GM10847 (cell line): ENCODE data around the gene HOXB8.

ENCODE experiments used
- POLR2A ChIP-seq: IDR thresholded peaks from 2 replicates; pipeline ENCODE4 v1.6.1; 2011; ENCODE audit not compliant: insufficient read length; ENCODE audit errors: extremely low read depth

Gene HOXB8

DNA sequence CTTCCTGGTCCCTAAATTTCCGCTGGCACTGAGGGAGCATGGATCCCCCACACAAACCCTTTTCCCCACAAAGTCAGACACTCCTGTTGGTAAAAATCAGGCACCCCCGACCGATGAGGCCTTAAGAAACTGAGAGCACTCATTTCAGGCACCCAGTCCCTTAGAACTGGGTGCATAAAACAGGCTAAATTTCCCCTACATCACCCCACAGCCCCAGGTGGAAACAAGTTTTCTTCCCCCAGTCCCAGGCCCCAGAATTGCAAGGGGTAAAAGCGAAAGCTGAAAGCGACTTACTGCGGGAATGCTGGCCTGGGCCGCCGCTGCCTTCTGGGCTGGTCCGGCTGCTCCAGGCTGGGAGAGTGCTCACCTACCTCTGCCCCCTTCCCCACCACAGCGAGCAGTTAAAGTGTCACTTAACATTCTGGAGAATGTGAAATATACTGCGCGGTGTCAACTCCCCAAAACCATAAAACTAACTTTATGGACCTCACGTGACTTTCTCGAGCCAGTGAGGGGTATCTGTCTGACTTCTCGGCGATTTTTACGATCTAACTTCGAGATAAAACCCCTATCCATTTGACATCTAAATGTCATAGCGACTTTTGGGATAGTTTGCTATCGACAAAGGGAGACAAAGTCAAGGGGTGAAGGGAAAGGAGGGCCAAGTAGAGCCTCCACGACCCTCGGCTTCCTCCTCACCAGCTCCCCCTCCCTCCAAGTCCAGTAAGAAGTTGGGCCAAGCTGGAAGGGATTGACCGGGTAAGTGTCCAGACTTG lies 25.1 kb downstream of the HOXB8 start, which contains the start of gene HOXB3:
TSS of gene HOXB3 (minus strand) at position 411 of the 776 bp plus-strand sequence. CDS start 37,767 bp downstream, outside the sequence.
- TF ChIP-seq POLR2A, result no peak

DNA sequence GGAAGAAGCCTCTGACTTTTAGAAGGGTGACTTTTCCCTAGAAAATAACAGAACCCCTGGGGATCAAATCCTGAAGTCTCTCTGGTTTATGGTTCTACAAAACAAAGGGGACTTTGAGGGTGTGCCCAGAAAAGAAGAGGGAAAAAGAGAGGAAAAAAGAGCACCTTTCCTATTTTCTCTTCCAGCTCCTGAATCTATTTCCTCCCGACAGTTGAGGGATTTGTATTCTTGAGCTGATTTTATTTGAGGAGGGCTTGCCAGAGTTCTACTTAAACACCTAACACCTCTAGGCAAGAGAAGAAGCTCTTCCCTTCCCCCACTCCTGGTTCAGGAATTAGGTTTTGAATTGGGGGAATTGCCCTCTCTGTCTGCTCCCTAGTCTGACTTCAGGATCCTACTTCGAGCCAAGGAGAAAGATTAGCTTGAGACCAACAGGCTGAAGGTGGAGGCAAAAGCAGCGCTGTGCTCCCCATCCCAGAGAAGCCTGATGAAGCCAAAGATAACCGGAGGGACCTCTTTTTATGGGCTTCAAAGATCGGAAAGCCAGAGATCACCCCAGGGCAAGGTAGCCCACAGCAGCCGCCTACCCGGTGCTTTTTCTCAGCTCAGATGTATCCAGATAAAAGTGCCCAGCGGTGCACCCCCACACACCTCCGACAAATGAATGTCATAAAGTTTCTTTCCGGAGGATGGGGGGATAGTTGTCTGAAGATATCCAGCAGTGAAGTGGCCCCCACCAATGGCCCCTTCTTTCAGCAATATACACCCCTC lies 25.8 kb downstream of the HOXB8 start:
- TF ChIP-seq POLR2A, result no peak

DNA sequence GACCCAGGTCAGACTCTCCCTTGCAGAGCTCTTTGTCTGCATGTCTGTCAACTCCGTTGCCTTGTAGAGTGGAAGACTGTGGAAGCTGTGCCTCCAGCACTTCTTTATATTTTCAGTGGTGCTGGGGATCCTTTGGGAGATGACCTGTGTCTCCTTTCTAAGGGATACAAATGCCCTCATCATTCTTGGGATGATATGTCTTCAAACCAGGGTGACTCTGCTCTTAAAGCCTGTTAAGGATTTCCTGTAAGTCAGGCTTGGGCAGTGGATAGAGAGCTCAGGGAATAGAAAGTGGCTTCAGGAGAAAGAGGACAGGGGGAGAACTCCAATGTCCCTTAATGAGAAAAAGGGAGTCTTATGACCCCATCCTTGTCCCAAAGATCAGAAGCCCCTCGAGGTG lies 26.6 kb downstream of the HOXB8 start:
- no peak for TF ChIP-seq POLR2A

DNA sequence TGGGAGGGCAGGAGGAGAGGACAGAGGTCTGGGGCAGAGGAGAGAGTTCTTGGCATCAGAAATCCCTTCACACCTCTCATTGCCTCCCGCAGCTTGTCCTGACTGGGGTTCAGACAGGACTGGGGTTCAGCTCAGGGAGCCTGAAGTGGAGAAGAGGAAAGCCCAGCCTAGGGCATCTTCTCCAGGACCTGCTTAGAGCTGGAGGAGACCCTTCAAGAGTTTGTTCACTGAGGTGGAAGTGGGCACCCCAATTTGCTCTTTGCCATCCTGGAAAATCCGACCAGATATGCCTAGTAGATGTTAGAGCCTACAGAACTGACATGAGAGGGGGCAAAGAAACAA lies 27.0 kb downstream of the HOXB8 start:
- no peak for TF ChIP-seq POLR2A

DNA sequence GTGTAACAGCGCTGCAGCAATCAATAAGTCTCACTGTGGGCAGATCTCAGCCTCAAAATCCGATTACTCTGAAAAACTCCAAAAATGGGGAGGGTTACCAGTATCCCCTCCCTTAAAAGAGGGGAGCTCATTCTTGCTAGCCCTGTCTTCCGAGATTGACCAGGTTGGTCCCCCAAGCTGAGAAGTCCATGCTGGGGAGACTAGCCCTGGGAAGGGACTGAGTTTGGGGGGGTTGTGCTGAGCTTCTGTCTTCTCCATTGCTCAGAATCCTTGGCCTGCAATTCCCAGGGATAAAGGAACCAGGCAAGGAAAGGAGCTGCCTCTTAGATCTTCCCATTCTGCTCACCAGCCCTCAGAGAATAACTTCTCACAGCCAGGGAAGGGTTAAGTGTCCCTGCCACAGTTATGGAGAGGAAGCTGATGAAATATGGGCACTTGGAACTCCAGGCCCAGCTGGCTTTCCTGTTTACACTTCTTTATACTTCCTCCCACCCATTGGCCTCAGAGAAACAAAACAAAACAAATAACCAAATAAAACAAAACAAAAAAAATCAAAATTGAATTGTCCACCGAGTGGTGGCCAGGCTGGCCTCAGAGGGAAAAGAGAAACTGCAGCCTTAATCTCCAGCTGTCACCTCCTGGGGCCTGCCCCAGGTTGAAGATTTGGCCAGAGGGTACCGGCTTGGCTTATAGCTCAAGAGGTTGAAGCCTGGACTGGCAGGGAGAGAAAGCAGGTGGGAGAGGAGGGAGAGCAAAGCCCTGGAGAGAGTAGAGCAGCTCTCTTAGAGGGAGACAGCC lies 27.6 kb downstream of the HOXB8 start:
- TF ChIP-seq POLR2A, result no peak

DNA sequence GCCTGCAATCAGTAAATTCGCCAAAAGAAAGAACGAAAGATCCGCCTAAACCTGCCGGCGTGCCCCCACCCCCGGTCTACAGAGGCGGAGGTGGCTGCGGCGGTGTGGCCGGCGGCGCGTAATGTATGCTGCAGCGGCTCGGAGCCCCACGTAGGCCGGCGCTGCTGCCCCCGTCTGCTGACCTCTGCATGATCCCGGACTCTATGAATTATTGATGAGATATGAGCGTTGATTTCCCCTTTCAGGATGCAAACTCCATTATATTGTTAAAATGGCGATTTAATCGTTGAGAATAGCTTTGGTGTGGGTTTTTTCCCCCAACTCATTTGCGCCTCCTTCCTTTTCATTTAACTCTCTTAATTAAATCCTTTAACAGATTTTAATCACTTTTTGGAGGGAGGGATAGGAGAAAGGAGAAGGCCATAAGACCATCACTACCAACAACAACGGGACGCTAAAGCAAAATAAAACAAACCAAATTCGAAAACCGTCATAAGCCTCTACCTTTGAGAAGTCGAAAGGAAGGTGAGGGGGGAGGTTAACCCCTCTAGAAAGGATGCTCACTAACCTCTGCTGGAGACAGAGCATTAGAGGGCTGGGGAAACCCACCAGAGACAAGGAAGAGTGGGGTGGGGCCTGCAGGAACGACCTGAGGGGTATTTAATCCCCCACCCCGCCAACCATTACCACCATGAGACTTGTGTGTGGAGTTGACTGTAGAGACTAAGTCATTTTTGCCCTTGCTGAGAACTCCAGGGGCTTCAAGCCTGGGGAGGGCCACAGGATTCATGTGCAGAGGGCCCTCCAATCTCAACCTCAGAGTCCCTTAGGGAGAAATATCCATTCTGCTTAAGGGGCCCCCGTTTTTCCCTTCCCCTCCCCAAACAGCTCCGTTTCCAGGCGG lies 28.5 kb downstream of the HOXB8 start:
- TF ChIP-seq POLR2A, result no peak

DNA sequence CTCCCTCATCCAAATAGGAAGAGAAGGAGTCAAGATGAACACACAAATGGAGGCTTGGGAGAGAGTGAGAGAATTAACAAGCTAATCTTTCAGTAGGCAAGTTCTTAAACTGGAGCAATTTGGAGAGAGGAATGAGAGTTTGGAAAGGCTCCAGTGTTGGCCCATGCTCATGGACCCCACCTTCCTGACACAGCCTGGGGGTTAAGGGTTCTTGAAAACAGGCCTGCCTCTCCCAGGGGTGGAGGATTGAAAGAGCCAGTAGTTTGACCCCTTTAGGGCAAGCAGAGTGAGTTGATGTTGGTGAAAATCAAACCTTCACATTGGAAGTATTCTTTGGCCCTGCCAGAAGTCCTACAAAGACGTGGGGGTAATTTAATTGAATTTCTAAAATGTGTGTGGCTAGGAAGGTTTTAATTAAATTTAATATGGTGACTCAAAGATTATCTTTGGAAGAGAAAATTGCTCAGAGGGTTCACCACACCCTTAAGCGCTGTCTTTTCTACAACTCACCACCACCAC lies 30.8 kb downstream of the HOXB8 start:
- no peak for TF ChIP-seq POLR2A

DNA sequence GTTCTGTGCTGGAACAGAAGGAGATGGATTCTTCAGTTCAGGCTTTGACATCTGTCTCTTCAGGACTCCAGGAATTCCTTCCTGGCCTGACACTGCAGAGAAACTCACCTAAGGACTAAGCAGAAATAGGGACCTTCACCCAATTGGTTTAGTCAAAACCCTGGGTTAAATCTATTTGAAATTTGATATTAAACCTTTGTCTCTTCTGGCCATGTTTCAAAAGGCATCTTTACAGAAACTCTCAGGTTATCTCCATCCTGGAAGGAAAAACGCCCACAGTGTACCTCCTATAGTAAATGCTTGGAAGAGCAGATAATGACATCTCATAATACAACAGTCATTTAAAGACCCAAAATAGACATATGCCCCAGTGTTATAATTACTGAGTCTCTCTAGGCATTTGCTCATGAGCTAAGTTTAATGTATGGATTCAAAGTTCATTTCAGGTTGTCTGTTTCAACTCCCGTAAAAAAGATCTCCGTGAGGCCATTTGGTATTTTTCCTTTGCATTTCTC lies 31.3 kb downstream of the HOXB8 start:
- no peak for TF ChIP-seq POLR2A

DNA sequence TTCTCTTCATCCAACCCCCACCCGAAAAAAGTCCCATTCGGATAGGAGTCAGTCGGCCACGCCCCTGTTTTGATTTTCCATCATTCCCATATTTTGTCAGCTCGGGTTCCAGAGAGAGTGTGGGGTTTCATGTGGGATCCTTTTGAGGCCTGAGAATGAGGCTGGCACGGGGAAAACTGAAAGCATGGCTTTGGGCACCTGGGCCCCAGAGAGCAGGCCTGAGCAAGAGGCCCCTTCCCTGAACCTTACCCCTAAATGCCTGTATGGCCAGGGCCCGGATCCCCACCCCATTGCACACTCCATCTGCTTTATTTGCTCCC lies 32.4 kb downstream of the HOXB8 start:
- TF ChIP-seq POLR2A, result no peak

DNA sequence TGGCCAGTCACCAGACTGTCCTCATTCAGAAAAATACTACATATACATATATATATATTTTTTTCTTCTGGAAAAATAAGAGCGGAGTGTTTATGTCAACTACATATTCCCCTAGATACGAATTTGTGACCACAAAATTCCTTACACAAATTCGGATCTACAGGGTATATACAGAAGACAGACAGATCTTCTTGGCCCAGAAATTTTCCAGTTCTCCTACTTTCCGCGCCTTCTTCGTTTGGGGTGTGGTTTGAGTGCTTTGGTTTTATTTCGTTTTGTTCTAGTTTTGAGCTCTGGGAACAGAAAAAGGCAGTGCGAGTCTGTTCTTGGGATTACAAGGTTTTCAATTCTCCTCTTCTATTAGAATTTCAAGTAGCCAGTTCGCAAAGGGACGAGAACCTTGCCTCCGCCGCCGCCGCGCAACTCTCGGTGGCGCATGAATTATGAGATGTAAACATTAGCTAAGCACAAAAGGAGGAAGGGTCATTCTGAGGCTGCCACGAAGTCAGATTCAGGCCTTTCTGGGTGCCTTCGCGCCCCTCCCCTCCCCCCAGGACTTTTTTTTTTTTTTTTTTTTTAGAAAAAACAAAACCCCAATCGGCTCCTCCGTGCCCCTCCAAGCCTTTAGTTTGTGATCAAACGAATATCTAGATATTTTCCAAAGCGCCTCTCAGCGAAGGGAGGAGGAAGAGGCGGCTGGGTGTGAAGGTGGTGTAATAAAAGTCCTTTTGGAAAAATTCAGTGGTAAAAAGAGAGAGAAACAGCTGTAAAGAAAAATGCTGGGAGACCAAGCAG lies 35.1 kb downstream of the HOXB8 start:
- TF ChIP-seq POLR2A, result no peak

DNA sequence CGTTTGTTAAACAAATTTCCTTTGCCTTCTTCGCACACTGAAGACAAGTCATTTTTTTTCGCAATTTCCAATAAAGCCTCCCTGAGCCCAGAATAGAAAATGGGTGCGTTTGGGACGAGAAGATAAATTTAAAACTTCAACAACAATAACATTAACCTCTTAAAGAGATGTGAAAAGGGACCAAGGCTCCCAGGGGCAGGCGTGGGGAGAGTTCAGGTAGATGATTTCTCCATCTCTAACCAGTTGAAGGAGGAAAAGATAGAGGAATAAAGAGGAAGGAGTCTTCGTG lies 35.7 kb downstream of the HOXB8 start:
- no peak for TF ChIP-seq POLR2A

DNA sequence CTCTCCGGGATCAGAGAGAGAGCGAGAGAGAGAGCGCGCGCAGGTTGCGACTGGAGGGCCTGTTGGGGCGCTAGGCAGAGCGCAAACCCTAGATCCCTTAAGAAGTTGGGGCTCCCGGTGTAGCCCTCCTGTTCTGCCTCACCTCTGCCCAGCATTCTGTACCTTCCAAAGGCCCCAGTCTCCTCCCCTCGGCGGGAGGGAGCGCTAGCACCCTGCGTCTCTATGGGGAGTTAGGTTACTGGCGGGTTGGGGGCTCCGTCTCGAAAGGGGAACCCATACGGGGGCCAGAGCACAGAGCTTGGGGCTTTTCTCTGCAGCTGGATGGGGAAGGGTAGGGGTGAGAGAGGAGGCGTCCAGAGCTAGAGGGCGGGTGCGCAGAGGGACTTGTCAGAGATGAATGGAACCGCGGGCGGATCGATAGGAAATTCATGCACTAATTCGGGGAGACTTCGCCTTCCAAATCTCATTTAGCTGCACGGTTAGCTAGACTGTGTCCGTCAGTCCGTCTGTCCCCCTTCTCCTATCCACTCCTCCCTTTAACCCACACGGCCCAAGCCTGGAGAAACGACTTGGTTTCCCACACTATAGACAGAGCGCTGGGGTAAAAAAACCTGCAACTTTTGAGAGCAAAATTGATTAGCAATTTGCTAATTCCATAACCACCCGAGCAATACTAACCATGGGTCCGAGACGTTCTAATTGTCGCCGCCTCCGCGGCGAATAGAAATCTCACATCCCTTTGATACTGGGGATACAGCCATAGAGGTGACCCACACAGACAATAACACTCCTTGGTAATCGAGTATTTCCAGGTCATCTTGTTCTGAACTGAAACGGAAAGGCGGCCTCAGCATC lies 36.2 kb downstream of the HOXB8 start:
- TF ChIP-seq POLR2A, result peak; percentile 36

DNA sequence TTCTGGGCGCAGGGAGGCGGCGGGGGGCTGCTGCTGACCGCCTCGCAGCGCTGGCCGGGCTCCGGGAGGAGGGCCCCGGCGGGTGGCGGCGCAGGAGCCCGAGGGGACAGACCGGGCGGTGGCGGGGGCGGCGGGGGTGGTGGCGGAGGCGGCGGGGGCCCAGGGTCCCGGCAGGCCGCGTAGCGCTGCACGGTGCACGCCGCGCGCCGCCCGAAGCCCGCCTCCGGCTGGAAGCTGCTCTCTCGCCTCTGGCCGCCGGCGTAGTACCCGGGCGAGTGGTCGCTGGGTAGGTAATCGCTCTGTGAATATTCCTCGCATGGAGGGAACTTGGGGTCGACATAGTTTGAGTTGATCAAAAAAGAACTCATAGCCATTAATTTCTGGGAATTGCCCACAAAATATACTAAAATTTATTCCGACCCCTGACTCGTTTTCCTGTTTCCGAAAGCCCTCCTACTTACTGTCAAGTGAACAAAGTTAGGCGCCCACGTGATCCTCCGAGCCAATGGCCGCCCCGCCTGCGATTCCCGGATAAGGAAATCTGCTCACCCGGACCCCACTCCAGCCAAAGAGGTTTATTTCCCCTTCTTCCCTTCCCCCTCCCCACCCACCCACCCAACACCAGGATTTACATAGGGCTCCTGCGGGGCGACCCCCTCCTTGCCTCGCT lies 37.0 kb downstream of the HOXB8 start, which contains the start of gene HOXB4:
TSS of gene HOXB4 (minus strand) at position 405 of the 670 bp plus-strand sequence. CDS start at position 374, 31 bp downstream.
- TF ChIP-seq POLR2A, result no peak
